SHP77 (cell line): ENCODE data around the gene ASXL1.
"Not testable (repeated sequence)": the region's sequence is repeated elsewhere in the genome, so short reads cannot be mapped to it uniquely, and the experiment has no call there.

Experiments
- DNase-seq, 2 experiments: peaks; one replicate each; lab custom pipeline; 2025; lab: John Stamatoyannopoulos, UW

The ASXL1 gene

DNA sequence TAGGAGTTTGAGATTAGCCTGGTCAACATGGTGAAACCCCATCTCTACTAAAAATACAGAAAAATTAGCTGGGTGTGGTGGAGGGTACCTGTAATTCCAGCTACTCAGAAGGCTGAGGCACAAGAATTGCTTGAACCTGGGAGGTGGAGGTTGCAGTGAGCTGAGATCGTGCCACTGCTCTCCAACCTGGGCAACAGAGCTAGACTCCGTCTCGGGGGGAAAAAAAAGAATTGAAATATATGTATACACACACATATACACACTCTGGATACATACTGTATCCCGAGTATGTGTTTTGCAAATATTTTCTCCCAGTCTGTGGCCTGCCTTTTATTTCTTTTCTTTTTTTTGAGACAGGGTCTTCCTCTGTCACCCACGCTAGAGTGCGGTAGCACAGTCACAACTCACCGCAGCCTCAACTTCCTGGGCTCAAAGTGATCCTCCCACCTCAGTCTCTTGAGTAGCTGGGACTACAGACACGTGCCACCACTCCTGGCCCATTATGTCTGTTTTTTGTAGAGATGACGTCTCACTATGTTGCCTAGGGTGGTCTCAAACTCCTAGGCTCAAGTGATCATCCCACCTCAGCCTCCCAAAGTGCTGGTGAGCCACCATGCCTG, 49.1 kb downstream of the ASXL1 start:
- not testable (repeated sequence) for DNase-seq

DNA sequence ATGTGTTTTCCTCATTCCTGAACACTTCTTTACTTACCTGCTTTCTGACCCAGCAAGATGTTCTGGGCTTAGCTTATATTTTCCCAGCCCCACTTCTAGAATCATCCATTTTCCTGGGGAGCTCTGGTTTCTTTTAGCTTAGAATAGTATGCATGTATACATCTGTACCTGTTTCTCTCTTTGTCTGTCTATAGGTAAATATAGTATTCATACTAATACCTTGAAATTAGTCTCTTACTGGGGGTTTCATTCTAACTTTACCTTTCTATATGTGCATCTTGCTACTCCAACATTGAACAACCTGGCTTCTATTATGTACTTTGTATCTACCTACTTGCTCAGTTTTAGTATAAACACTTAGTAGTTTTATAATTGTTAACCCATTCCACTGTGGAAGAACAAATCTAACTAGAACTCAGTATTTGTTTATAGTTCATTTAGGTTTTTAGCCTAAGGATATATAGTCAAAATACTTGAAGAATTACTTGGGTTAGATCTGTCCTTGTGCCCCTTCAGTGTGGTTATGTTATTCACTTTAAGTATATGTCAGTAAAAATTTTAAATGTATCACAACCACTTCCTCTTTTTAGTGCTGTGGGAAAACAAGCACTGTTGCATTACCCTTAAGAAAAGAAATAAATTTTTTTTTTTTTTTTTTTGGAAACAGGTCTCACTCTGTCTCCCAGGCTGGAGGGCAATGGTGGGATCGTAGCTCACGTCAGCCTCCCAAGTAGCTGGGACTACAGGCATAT, 54.0 kb downstream of the ASXL1 start:
- DNase-seq: no peak

DNA sequence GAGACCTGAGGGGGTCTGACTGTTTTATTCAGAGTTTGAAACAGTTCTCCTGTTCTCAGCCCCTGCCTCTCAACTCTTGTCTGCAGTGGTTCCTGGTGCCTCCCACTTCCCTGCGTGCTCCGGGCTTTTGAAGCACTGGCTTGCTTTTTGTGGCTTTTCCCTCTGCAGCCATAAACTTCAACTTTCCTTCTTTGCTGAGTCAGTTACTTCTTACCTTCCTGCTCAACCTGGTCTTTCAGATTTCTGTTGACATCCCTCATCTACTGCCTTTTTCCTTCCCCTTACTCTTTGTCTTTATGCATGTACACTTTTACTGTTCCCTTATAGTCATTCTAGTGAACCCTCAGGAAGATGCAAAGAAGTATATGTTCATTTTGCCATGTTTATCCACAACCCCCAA, 57.4 kb downstream of the ASXL1 start:
- no peak for DNase-seq

DNA sequence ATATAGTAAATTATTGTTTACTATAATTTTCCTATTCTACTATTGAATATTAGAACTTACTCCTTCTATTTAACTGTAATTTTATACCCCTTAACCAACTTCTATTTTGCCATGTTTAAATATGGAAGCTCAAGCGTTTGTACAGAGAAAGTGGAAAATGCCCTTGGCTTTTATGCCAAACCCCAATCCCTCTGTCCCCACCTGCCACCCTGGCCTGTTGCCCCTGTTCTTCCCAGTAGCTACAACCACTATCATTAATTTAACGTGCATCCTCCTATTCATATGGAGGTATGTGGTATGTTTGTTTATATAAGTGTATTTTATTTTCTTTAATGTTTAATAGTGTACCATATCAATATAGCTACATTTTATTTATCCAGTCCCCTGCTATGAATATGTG, 58.1 kb downstream of the ASXL1 start:
- DNase-seq: no peak

DNA sequence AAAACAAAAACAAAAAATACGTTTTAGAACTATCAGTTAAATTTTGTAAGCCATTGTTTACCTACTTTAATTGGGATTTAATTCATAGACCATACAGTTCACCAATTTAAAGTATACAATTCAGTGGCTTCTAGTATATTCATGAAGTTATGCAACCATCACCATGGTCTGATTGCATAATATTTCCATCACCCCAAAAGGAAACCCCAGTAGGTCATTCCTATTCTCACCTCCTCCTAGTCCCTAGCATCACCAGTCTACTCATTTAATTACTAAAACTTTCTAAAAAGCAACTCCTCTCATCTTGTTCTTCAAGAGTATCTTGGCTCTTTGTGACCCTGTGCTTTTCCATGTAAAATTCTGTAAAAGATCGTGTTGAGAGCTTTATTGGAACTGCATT, 60.2 kb downstream of the ASXL1 start:
- DNase-seq: no peak

DNA sequence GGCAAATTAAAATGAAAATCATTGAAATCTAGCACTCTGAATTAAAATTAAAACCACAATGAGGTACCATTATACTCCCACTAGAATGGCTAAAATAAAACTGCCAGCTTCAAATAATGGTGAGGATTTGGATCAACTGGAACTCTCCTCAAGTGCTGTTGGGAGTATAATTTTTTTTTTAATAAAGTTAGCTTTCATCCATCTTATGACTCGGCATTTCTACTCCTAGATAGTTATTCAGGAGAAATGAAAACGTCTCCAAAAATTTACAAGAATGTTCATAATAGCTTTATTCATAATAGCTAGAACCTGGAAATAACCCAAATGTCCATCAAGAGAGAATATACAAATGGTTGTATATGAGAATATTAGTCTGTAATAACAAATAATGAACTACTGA, 63.2 kb downstream of the ASXL1 start:
- no peak for DNase-seq

DNA sequence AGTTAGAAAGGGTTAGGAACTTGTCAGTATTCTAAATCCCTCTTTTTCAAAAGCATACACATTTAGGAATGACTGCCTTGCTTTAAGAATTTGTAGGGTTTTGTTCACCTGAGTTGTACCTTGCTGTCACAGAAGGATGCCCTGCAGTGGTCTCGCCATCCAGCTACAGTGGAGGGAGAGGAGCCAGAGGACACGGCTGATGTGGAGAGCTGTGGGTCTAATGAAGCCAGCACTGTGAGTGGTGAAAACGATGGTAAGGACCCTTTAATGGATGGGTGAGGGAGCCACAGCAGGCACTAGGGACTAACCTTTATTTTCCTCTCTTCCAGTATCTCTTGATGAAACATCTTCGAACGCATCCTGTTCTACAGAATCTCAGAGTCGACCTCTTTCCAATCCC, 69.9 kb downstream of the ASXL1 start:
- no peak for DNase-seq

DNA sequence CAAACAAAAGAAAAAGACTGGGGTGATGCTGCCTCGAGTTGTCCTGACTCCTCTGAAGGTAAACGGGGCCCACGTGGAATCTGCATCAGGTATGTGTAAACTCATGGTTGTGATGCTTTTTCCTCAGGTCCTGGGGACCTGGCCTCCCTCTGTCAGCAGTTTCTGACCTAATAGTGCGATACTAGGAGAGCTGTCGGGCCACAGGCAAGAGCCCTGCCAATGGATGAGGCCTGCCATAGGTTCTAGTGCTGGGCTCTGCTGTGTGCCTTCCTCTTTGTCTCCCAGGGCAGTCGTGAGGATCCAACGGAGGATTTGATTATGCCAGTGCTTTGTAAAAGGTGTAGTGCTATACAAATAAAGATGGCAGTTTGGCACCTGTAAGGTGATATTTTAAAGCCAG, 71.2 kb downstream of the ASXL1 start:
- DNase-seq: no peak

DNA sequence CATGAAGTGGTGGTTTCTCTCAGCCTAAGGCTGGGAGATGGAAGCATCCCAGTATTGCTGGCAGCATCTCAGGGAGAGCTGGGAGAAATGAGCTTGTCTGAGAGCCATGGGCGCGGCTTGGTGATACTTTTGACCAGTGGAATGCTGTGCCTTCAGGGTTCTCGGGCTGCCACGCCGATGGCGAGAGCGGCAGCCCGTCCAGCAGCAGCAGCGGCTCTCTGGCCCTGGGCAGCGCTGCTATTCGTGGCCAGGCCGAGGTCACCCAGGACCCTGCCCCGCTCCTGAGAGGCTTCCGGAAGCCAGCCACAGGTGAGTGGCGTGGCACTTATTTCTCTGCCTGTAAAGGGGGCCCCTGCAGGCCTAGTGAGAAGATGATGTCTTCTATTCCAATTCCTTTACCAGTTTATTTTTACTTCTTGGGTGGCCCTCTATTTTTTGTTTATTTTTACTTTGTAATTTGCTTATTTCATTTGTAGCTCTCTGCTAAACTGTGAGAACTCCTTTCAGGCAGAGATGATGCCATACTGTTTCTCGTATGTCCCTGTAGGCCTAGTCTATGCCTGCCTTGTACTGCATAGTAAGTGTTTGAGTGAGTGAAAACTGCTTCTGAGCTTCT, 71.7 kb downstream of the ASXL1 start:
- DNase-seq: no peak

DNA sequence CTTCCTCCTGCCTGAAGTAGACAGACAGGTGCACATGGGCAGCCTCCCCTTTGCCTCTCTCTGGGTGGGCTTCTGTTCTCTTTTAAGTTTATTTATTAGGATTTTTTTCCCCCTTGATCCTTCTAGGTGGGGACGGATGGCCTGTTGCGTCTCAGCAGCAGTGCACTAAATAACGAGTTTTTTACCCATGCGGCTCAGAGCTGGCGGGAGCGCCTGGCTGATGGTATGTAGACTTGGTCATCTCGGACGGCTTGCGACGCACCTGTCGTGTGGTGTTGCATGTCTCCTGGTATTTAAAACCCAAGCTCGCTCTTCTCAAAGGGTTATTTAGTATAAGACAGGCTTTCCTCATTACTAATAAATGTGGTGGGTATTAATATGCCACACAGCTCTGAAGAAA, 73.3 kb downstream of the ASXL1 start:
- no peak for DNase-seq

DNA sequence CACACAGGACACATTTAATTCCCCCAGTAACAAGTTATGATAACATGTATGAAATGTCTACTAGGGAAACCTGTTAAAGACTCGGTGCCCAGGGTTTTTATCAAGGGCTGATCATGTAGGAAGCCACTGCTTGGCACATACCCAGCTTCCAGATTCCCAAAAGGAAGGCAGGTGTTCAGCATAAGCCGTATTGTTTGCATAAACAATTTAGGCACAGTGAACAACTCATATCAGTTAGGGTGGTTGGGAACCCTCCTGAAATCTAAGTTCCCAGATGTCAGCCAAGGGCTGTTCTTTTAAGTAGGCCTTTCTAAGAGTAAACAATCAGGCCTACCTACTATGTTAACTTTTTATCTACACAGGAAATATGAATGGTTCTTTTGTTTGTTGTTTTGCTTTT, 74.1 kb downstream of the ASXL1 start:
- DNase-seq: no peak

DNA sequence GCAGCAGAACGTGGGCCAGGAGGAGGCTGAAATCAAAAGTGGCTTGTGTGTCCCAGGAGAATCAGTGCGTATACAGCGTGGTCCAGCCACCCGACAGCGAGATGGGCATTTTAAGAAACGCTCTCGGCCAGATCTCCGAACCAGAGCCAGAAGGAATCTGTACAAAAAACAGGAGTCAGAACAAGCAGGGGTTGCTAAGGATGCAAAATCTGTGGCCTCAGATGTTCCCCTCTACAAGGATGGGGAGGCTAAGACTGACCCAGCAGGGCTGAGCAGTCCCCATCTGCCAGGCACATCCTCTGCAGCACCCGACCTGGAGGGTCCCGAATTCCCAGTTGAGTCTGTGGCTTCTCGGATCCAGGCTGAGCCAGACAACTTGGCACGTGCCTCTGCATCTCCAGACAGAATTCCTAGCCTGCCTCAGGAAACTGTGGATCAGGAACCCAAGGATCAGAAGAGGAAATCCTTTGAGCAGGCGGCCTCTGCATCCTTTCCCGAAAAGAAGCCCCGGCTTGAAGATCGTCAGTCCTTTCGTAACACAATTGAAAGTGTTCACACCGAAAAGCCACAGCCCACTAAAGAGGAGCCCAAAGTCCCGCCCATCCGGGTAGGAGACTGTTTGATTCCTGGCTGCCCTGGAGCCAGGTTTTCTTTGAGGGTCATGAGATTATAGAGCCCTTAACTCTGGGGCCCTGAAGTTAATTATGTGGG, 75.3 kb downstream of the ASXL1 start:
- DNase-seq: no peak

DNA sequence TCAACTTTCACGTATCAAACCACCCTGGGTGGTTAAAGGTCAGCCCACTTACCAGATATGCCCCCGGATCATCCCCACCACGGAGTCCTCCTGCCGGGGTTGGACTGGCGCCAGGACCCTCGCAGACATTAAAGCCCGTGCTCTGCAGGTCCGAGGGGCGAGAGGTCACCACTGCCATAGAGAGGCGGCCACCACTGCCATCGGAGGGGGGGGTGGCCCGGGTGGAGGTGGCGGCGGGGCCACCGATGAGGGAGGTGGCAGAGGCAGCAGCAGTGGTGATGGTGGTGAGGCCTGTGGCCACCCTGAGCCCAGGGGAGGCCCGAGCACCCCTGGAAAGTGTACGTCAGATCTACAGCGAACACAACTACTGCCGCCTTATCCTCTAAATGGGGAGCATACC, 76.3 kb downstream of the ASXL1 start:
- DNase-seq: no peak

DNA sequence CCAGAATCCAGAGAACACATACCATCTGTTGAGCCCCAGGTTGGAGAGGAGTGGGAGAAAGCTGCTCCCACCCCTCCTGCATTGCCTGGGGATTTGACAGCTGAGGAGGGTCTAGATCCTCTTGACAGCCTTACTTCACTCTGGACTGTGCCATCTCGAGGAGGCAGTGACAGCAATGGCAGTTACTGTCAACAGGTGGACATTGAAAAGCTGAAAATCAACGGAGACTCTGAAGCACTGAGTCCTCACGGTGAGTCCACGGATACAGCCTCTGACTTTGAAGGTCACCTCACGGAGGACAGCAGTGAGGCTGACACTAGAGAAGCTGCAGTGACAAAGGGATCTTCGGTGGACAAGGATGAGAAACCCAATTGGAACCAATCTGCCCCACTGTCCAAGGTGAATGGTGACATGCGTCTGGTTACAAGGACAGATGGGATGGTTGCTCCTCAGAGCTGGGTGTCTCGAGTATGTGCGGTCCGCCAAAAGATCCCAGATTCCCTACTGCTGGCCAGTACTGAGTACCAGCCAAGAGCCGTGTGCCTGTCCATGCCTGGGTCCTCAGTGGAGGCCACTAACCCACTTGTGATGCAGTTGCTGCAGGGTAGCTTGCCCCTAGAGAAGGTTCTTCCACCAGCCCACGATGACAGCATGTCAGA, 77.4 kb downstream of the ASXL1 start:
- DNase-seq: no peak

DNA sequence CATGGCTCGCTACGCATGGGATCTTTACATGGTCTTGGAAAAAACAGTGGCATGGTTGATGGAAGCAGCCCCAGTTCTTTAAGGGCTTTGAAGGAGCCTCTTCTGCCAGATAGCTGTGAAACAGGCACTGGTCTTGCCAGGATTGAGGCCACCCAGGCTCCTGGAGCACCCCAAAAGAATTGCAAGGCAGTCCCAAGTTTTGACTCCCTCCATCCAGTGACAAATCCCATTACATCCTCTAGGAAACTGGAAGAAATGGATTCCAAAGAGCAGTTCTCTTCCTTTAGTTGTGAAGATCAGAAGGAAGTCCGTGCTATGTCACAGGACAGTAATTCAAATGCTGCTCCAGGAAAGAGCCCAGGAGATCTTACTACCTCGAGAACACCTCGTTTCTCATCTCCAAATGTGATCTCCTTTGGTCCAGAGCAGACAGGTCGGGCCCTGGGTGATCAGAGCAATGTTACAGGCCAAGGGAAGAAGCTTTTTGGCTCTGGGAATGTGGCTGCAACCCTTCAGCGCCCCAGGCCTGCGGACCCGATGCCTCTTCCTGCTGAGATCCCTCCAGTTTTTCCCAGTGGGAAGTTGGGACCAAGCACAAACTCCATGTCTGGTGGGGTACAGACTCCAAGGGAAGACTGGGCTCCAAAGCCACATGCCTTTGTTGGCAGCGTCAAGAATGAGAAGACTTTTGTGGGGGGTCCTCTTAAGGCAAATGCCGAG, 78.2 kb downstream of the ASXL1 start:
- DNase-seq: no peak

DNA sequence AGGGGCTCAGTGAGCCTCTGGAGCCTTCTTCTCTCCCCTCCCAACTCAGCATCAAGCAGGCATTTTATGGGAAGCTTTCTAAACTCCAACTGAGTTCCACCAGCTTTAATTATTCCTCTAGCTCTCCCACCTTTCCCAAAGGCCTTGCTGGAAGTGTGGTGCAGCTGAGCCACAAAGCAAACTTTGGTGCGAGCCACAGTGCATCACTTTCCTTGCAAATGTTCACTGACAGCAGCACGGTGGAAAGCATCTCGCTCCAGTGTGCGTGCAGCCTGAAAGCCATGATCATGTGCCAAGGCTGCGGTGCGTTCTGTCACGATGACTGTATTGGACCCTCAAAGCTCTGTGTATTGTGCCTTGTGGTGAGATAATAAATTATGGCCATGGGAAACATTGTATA, 78.8 kb downstream of the ASXL1 start:
- DNase-seq: no peak

DNA sequence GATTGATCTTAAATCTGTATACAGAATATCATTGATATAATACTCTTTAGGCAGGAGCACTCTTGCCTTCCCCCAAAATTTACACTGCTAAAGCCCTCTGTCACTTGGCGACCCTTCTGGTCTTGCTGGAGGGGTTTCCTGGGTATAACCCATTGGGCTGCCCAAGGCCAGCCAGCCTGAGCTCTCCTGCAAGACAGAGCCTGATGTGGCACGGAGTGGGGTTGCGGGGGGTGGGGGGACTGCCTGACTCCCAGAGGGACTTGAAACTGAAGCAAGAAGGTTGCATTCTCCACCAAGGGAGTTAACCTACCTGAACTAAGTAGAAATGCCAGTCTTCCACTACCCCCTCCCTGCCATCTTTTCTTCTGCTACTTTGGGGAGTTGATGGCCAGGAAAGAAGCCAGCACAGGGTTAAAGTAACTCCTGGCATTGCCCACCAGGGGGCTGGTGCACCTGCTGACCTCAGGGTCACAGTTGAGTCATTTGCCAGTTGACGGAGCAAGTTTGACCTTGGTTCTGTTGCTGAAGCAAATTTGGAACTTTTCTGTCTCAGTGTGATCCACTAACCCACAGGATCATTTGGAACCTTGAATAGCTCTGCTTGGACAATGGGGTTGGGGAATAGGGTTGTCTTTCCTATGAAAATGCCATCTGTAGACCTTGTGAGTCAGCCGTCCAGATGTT, 79.4 kb downstream of the ASXL1 start:
- no peak for DNase-seq

DNA sequence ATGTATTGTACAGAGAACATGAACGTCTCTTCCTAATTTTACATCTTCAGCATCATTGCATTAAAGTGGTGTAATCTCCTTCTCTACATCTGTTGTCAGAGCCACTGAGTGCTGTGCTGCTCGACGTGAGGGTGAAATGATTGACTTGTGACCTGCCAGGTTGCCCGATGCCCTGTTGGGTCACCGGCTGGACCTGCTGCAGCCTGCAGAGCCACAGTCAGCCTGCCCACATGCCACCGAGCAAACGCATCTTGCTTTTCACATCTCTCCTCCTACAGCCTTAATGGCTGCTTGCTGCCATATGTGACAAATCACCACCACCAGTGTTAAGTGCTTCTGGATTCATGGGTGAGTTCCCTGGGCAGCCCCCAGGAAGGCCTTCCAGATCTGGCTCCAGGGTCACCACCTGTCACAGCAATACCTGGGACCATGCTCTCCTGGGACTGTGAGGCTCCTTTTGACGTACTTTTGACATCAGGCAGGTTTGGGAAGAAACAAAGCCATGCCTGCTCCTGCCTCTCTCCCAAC, 80.3 kb downstream of the ASXL1 start:
- DNase-seq: no peak

DNA sequence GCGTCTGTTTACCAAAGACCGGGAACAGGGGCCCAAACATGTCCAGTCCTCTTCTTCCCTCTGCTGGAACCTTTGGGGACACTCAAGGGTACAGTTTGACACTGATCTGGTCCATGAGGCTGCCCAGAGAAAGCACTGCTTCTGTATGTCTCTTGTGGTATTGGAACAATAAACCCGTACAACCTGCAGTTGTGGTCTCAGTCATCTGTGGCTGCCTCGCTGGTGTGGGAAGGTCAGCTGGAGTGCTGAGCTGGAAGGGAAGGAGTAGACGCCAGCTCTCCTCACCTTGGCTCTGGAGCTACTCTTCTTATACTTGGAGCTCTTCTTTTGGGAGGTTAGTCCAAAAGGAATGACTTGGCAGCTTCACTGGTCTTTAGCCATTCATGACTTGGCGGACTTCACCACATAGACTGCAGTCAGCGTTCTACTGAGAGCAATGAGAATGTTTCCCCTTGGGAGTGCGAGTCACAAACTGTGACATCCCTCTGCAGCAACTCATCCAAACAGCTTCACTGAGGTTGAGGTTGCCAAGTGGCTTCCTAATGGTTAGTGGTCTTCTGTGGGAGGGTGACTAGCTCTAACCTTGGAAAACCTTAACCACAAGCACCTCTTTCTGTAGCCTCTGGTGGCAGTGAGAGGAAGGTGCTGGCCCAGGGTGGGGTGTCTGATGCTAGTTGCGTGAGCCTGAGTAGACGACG, 81.2 kb downstream of the ASXL1 start:
- no peak for DNase-seq

DNA sequence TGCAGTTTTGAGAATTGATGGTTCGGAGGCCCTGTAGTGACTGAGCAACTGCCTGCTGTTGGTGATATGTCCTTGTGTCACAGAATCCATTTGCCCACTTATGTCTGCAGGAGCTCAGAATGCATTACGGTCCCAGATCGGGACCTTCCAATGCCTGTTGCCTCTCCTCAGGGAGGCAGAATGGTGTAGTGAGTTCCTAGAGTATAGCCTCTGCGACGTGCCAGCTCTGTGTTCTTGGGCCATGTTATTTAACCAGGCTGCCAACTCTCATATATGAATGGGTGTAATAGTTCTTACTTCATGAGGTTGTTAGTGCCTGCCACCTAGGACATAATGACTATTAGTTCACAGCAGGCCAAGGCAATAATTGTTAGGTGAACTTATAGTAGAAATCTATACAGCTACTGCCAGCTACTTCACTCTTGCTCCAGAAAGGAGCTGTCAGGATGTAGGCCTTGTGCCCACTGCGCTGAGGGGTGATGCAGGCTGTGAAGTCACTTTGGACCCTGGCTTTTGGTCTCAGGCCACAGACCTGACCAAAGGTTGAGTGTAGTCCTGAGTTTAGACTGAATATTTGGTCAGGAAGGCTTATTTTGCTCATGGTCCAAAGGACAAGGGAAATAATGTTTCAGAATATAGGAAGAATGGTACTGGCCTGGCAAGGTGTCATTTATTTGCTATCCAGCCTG, 82.1 kb downstream of the ASXL1 start:
- no peak for DNase-seq
